Ovary (tissue), 9 donors: Measurements from ENCODE around the gene SOCS7. TPM values are rescaled to one million over a fixed set of nuclear protein-coding genes. Genes with fewer than 3 reads are reported as not detected.

Experiments
- DNase-seq, 5 donors: peaks; one replicate each; pipeline ENCODE4 v3.0.0-alpha.2; 2019 to 2020
- H3K27ac ChIP-seq, 2 donors: fragments of 200-600 bp; one replicate each; pipeline versions ENCODE4 v1.5.1 to v1.8.0; 2019 to 2022
- H3K27me3 ChIP-seq: fragments of 200-600 bp; one replicate; pipeline ENCODE4 v1.8.0; 2022
- H3K36me3 ChIP-seq: fragments of 200-600 bp; sonication (generic); one replicate; pipeline ENCODE4 v1.5.1; 2019
- H3K4me1 ChIP-seq: one replicate; pipeline ENCODE4 v1.8.1; 2013; ENCODE audit warnings: mild to moderate bottlenecking, moderate library complexity; ENCODE audit not compliant: insufficient read depth
- H3K4me3 ChIP-seq: fragments of 200-600 bp; sonication (generic); one replicate; pipeline ENCODE4 v1.5.1; 2017
- H3K9me3 ChIP-seq, 2 donors: fragments of 200-600 bp in 1 of 2; sonication (generic) in 1 of 2; one replicate each; pipeline versions ENCODE4 v1.5.1 to v1.8.1; 2013 to 2019; ENCODE audit warnings: mild to moderate bottlenecking in 1 of 2, moderate library complexity in 1 of 2
- CTCF ChIP-seq, 3 donors: fragments of 450-650 bp in 2 of 3; fragments of 200-600 bp in 1 of 3; IDR thresholded peaks; one replicate each; pipeline versions ENCODE4 v1.5.1 to v1.8.0; 2016 to 2022; ENCODE audit warnings: antibody characterized with exemption in 3 of 3, mild to moderate bottlenecking in 1 of 3
- EP300 ChIP-seq: sonication (generic); formaldehyde crosslinking; IDR thresholded peaks from one replicate; pipeline ENCODE4 v1.6.1; 2017; ENCODE audit warnings: antibody characterized with exemption
- POLR2A ChIP-seq: fragments of 450-650 bp; IDR thresholded peaks from one replicate; pipeline ENCODE4 v1.6.1; 2017; ENCODE audit warnings: antibody characterized with exemption, mild to moderate bottlenecking, moderate library complexity
- WGBS, 3 donors: extraction: QIAGEN DNeasy Blood & Tissue Kit in 1 of 3; methylation state at CpG; one replicate each; pipeline versions ENCODE4 v1.1.5 to v1.1.7; 2013 to 2017; 5-methylcytosine and 5-hydroxymethylcytosine counted together
- intact Hi-C, 4 donors: fragments of 100-400 bp; cut with DNase I; formaldehyde crosslinking; loops; one replicate each; pipeline versions ENCODE4 v1.11.0 to v1.15.1; 2022 to 2023
- polyA plus RNA-seq, 2 donors: library from polyadenylated mRNA; stranded (reverse); fragments of 200-250 nt in 1 of 2; fragments of 350-450 nt in 1 of 2; fragmentation: Illumina TruSeq in 1 of 2; extraction: RNeasy Lipid Tissue Mini Kit (QIAGEN cat#74804) in 1 of 2; gene quantifications; one replicate each; pipeline ENCODE4 v1.2.3, GENCODE V29; 2013 to 2014
- total RNA-seq, 7 donors: library from RNA; depleted of rRNA in 2 of 7; stranded (reverse); fragments of >200 nt in 2 of 7; fragmentation: NEBNext Ultra II Directional in 3 of 7; extraction: Animal tissue kit (Norgen Biotek cat#: 25700) in 3 of 7; gene quantifications; one replicate each; pipeline versions ENCODE4 v1.1.0 to v1.2.4, GENCODE V29; 2016 to 2023
- donor health status: DM: no; HTN: no; CAD: no; lungs with moderate emphysema.
- donor health status: DM: no; HTN: no; CAD: no.
- donor health status: Bipolar disorder and iron deficiency.
- donor health status: DM: yes; HTN: yes; CAD: no.
- donor health status: DM: no; HTN: no; CAD: no.
- donor health status: DM: yes; HTN: yes; CAD: no.

The SOCS7 gene
- total and polyA plus RNA-seq, 9 donors: 8.9 to 23.8 (median 19.6) TPM

- intact Hi-C loops: loop anchor here in 1 of 4 donors (10.0 kb wide), 2 partner anchors 141 to 321 kb away; no protein-coding TSS in a partner anchor
- 65 to 71% (median 67%) methylated on average over 18 of the region's 18 CpGs for WGBS, 3 donors
- peak in 1 of 5 donors; percentile 12 for DNase-seq
- no peaks in the 10 kb centered on the region for H3K9me3 ChIP-seq
- H3K4me3 ChIP-seq: no peak within 1 kb of the TSS
- no peaks in the 10 kb centered on the region for H3K4me1 ChIP-seq
- no peaks in the 10 kb centered on the region for H3K27me3 ChIP-seq
- TF ChIP-seq CTCF (IDR thresholded peaks at IDR 0.05) (no peak), EP300 (no peak), POLR2A (no peak)
- H3K27ac ChIP-seq: no peak within 1 kb of the TSS
- no peaks in the 10 kb centered on the region for H3K36me3 ChIP-seq
Measured at GRCh38 chr17:38343608-38344419, 7.8 kb upstream of the SOCS7 start, which contains the start of gene GPR179. Gene GPR179 (minus strand): TSS chr17:38343956. CDS start chr17:38343789, 167 bp downstream.

- Histone ChIP-seq H3K27ac (no peak overlapping the region), H3K36me3 (no peaks in the 10 kb centered on the region), H3K9me3 (no peaks in the 10 kb centered on the region), H3K4me1 (no peaks in the 10 kb centered on the region), H3K4me3 (no peak overlapping the region), H3K27me3 (no peaks in the 10 kb centered on the region)
- TF ChIP-seq EP300 (no peak), CTCF (IDR thresholded peaks at IDR 0.05) (no peak), POLR2A (no peak)
- 65 to 85% (median 84%) methylated on average over 3 of the region's 3 CpGs for whole genome bisulfite sequencing, 3 donors
- intact Hi-C loops: loop anchor here in 1 of 4 donors (10.0 kb wide), 2 partner anchors 140 to 320 kb away; no protein-coding TSS in a partner anchor
- DNase-seq: no peak
Measured at GRCh38 chr17:38344420-38344745, 7.3 kb upstream of the SOCS7 start.

- WGBS, 3 donors: 90 to 95% (median 92%) methylated on average over 7 of the region's 7 CpGs
- no peaks in the 10 kb centered on the region for H3K9me3 ChIP-seq
- intact Hi-C loops: loop anchor here in 2 of 4 donors (5.0 to 10.0 kb wide), 3 partner anchors 72 to 319 kb away; no protein-coding TSS in a partner anchor
- H3K36me3 ChIP-seq: no peaks in the 10 kb centered on the region
- H3K27me3 ChIP-seq: no peaks in the 10 kb centered on the region
- DNase-seq: no peak
- no peak for TF ChIP-seq CTCF (IDR thresholded peaks at IDR 0.05)
- TF ChIP-seq POLR2A: no peak
- TF ChIP-seq EP300: no peak
- no peaks in the 10 kb centered on the region for H3K4me1 ChIP-seq
- H3K27ac ChIP-seq: no peak overlapping the region
- H3K4me3 ChIP-seq: no peak overlapping the region
Measured at GRCh38 chr17:38345743-38346142, 5.9 kb upstream of the SOCS7 start.

GRCh38 chr17:38349097-38349730 lies 2.4 kb upstream of the SOCS7 start:
- Histone ChIP-seq H3K4me3 (no peak overlapping the region), H3K9me3 (no peaks in the 10 kb centered on the region), H3K36me3 (no peaks in the 10 kb centered on the region), H3K27me3 (no peaks in the 10 kb centered on the region), H3K27ac (no peak overlapping the region), H3K4me1 (peaks cover 5% of the 10 kb centered on the region)
- WGBS, 3 donors: 14 to 16% (median 15%) methylated on average over 8 of the region's 8 CpGs
- intact Hi-C loops: loop anchor here in 2 of 4 donors (2.0 to 10.0 kb wide), 4 partner anchors 68 to 316 kb away; no protein-coding TSS in a partner anchor
- TF ChIP-seq POLR2A: no peak
- peak; percentile 71 to 81 (median 74) for TF ChIP-seq CTCF (IDR thresholded peaks at IDR 0.05)
- peak; percentile 71 to 88 (median 83) for DNase-seq
